Liver (tissue), 9 donors: ENCODE measurements around the gene EMP2. TPM values are rescaled to one million over a fixed set of nuclear protein-coding genes. Genes with fewer than 3 reads are reported as not detected.

ENCODE experiments used
- DNase-seq: peaks from one replicate; pipeline ENCODE4 v3.0.0-alpha.2; 2017; ENCODE audit warnings: low spot score
- H3K27ac ChIP-seq, 2 donors: one replicate each; pipeline ENCODE4 v1.7.0; 2013; ENCODE audit warnings: inconsistent platforms in 2 of 2, low read length in 2 of 2, control low read depth in 1 of 2, low read depth in 1 of 2, mild to moderate bottlenecking in 1 of 2
- H3K27me3 ChIP-seq, 4 donors: one replicate each; pipeline versions ENCODE4 v1.6.1 to v1.7.0; 2013; ENCODE audit warnings: low read length in 3 of 4, inconsistent platforms in 1 of 4, mild to moderate bottlenecking in 1 of 4, moderate library complexity in 1 of 4; ENCODE audit not compliant: control insufficient read depth in 4 of 4, insufficient read depth in 4 of 4
- H3K36me3 ChIP-seq, 4 donors: one replicate each; pipeline versions ENCODE4 v1.6.1 to v1.7.0; 2013; ENCODE audit warnings: low read length in 3 of 4, mild to moderate bottlenecking in 3 of 4, low read depth in 1 of 4, moderate library complexity in 1 of 4; ENCODE audit not compliant: control insufficient read depth in 4 of 4, insufficient read depth in 3 of 4
- H3K4me1 ChIP-seq, 4 donors: one replicate each; pipeline versions ENCODE4 v1.6.1 to v1.7.0; 2013; ENCODE audit warnings: low read length in 3 of 4, mild to moderate bottlenecking in 3 of 4, moderate library complexity in 1 of 4; ENCODE audit not compliant: control insufficient read depth in 4 of 4, insufficient read depth in 4 of 4
- H3K4me3 ChIP-seq, 3 donors: one replicate each; pipeline versions ENCODE4 v1.6.1 to v1.7.0; 2013; ENCODE audit warnings: low read length in 3 of 3, control low read depth in 1 of 3, low read depth in 1 of 3, mild to moderate bottlenecking in 1 of 3
- H3K9ac ChIP-seq, 2 donors: one replicate each; pipeline ENCODE4 v1.7.0; 2013; ENCODE audit warnings: low read length in 2 of 2, mild to moderate bottlenecking in 2 of 2, moderate library complexity in 2 of 2, control low read depth in 1 of 2, low read depth in 1 of 2
- H3K9me3 ChIP-seq, 4 donors: one replicate each; pipeline versions ENCODE4 v1.6.1 to v1.7.0; 2013; ENCODE audit warnings: low read length in 3 of 4; ENCODE audit not compliant: control insufficient read depth in 4 of 4
- ATF3 ChIP-seq: IDR thresholded peaks from 2 replicates; pipeline ENCODE4 v1.6.1; 2016; ENCODE audit warnings: antibody characterized with exemption
- CTCF ChIP-seq: fragments of 150-350 bp; IDR thresholded peaks from 2 replicates; pipeline ENCODE4 v1.5.1; 2017; ENCODE audit warnings: improper control_type of control experiment, low read depth, low read length; ENCODE audit not compliant: missing input control
- EGR1 ChIP-seq, 2 donors: IDR thresholded peaks; 2 replicates each; pipeline ENCODE4 v1.6.1; 2016 to 2018; ENCODE audit warnings: antibody characterized with exemption in 2 of 2, low read depth in 2 of 2
- FOXA1 ChIP-seq: IDR thresholded peaks from 2 replicates; pipeline ENCODE4 v1.6.1; 2016; ENCODE audit warnings: antibody characterized with exemption
- FOXA2 ChIP-seq: IDR thresholded peaks from 2 replicates; pipeline ENCODE4 v1.6.1; 2016; ENCODE audit warnings: antibody characterized with exemption
- GABPA ChIP-seq, 2 donors: IDR thresholded peaks in 1 of 2; conservative IDR thresholded peaks in 1 of 2; 2 replicates each; pipeline ENCODE4 v1.6.1; 2016; ENCODE audit warnings: antibody characterized with exemption in 2 of 2, mild to moderate bottlenecking in 1 of 2, moderate library complexity in 1 of 2
- HNF4A ChIP-seq, 2 donors: conservative IDR thresholded peaks; 2 replicates each; pipeline ENCODE4 v1.6.1; 2016; ENCODE audit warnings: antibody characterized with exemption in 2 of 2, mild to moderate bottlenecking in 2 of 2
- JUND ChIP-seq, 2 donors: IDR thresholded peaks; 2 replicates each; pipeline ENCODE4 v1.6.1; 2016; ENCODE audit warnings: antibody characterized with exemption in 2 of 2
- NR2F2 ChIP-seq: IDR thresholded peaks from 2 replicates; pipeline ENCODE4 v1.6.1; 2016; ENCODE audit warnings: antibody characterized with exemption
- RAD21 ChIP-seq, 2 donors: IDR thresholded peaks; 2 replicates each; pipeline ENCODE4 v1.6.1; 2016; ENCODE audit warnings: antibody characterized with exemption in 2 of 2, mild to moderate bottlenecking in 2 of 2
- REST ChIP-seq: IDR thresholded peaks from 2 replicates; pipeline ENCODE4 v1.6.1; 2016; ENCODE audit warnings: antibody characterized with exemption, mild to moderate bottlenecking
- RXRA ChIP-seq, 2 donors: IDR thresholded peaks; 2 replicates each; pipeline ENCODE4 v1.6.1; 2017 to 2018; ENCODE audit warnings: antibody characterized with exemption in 2 of 2, mild to moderate bottlenecking in 1 of 2
- SP1 ChIP-seq: IDR thresholded peaks from 2 replicates; pipeline ENCODE4 v1.6.1; 2018; ENCODE audit warnings: antibody characterized with exemption, mild to moderate bottlenecking
- TAF1 ChIP-seq: conservative IDR thresholded peaks from 2 replicates; pipeline ENCODE4 v1.6.1; 2016; ENCODE audit warnings: antibody characterized with exemption, mild to moderate bottlenecking
- ZBTB33 ChIP-seq: IDR thresholded peaks from 2 replicates; pipeline ENCODE4 v1.6.1; 2016; ENCODE audit warnings: antibody characterized with exemption
- WGBS: extraction: QIAGEN DNeasy Blood & Tissue Kit; methylation state at CpG from one replicate; pipeline ENCODE4 v1.1.7; 2013; 5-methylcytosine and 5-hydroxymethylcytosine counted together
- polyA plus RNA-seq, 2 donors: library from polyadenylated mRNA; stranded (reverse) in 1 of 2; unstranded in 1 of 2; fragments of 200-250 nt in 1 of 2; fragments of >200 nt in 1 of 2; fragmentation: Nextera tagmentation in 1 of 2; extraction: Ambion mirVana in 1 of 2; gene quantifications; one replicate each; pipeline versions ENCODE4 v1.2.1 to v1.2.3, GENCODE V29; 2013 to 2015
- total RNA-seq, 2 donors: library from RNA; depleted of rRNA; stranded (reverse); fragments of >200 nt; gene quantifications; one replicate each; pipeline ENCODE4 v1.2.3, GENCODE V29; 2014
- donor health status: healthy.
- donor health status: healthy.
- donor health status: healthy.
- donor health status: healthy.
- donor health status: healthy.

Gene EMP2
- total and polyA plus RNA-seq, 4 donors = 6.2 to 138 (median 66.7) TPM

GRCh38 chr16:10590342-10590741 is 9.9 kb upstream of the EMP2 start (continued):
- TF ChIP-seq JUND (IDR thresholded peaks at IDR 0.05) = no peak
- TF ChIP-seq HNF4A (conservative IDR thresholded peaks at IDR 0.05) = no peak
- no peak for TF ChIP-seq FOXA1
- no peak for TF ChIP-seq ZBTB33
- no peak for TF ChIP-seq TAF1
- TF ChIP-seq EGR1 (IDR thresholded peaks at IDR 0.05; ENCODE audit: low read depth in 2 of 2) = no peak

- DNase-seq = no peak
- H3K9ac ChIP-seq = no peak overlapping the region
- H3K9me3 ChIP-seq = no peaks in the 10 kb centered on the region
- WGBS = 85% methylated on average over 5 of the region's 5 CpGs
- no peaks in the 10 kb centered on the region for H3K27me3 ChIP-seq
- H3K27ac ChIP-seq = no peak overlapping the region
- TF ChIP-seq CTCF (no peak), RXRA (IDR thresholded peaks at IDR 0.05) (no peak), ATF3 (no peak), RAD21 (IDR thresholded peaks at IDR 0.05) (no peak), FOXA1 (no peak), GABPA (IDR thresholded peaks at IDR 0.05 in 1 of 2, conservative IDR thresholded peaks at IDR 0.05 in 1 of 2) (no peak), SP1 (no peak), NR2F2 (no peak), REST (no peak), TAF1 (no peak), ZBTB33 (no peak), FOXA2 (no peak)
- H3K36me3 ChIP-seq = no peaks in the 10 kb centered on the region
- no peaks in the 10 kb centered on the region for H3K4me1 ChIP-seq
- no peak overlapping the region for H3K4me3 ChIP-seq
Measured at GRCh38 chr16:10589109-10589508, 8.7 kb upstream of the EMP2 start.
